ENCODE measurements around the gene TP63. TPM values are rescaled to one million over a fixed set of nuclear protein-coding genes. Genes with fewer than 3 reads are reported as not detected.

TP63 gene
- total RNA-seq, 2 donors from 2014 or later, result 0.24 to 0.30 TPM

DNA sequence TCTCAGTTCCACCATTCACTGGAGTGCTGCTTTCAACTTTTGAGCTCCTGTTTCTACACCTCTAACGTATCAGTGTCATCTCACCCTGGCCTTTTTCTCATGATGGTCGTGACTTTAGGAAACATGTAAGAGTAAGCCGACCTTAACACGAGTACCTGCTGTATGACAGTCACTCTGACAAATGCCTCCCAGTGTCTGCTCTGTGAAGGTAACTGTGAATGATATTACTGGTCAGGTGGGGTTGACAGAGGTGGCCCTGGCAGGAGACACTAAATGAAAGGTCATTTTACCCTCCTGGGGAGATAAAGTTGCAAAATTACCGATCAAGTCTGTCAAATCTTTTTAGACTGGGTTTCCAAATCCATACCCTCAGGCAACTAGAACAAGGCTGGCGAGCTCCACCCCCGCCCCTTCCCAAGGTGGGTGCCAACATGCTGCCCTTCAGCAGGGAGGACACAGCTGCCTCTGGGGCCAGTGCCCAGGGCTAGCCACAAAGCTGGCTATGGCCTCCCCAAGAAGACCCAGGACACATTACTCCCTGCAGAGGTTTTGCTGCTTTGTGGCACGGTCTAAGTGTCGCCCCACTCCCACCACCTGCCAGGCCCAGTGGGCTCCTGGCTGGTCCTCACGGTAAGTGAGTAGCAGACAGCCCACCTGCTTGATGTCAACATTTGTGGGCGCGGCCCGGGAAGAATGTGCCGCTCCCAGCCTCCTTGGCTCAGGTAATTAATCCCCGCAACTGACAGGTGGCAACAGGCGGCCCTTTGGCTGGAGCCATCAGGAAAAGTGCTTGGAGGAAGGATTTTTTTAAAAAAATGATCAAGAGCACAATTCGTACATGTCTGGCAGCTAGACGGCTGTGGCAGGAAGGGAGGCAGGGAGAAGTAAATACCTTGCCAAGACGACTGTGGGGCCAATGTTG lies 211.8 kb downstream of the TP63 start:
- H3K4me3 ChIP-seq, result no peak overlapping the region
- H3K4me1 ChIP-seq, result peaks cover 0 to 5% of the 10 kb centered on the region in 2 donors
- no peaks in the 10 kb centered on the region for H3K27me3 ChIP-seq
- H3K9me3 ChIP-seq, result no peaks in the 10 kb centered on the region
- H3K27ac ChIP-seq, result no peak overlapping the region
- no peak for DNase-seq (ENCODE audit: low spot score)
- H3K36me3 ChIP-seq, result no peaks in the 10 kb centered on the region
- no peak for TF ChIP-seq CTCF (IDR thresholded peaks at IDR 0.05)

- no peaks in the 10 kb centered on the region for H3K36me3 ChIP-seq
- H3K27me3 ChIP-seq, result no peaks in the 10 kb centered on the region
- H3K27ac ChIP-seq, result no peak overlapping the region
- H3K9me3 ChIP-seq, result no peaks in the 10 kb centered on the region
- no peak overlapping the region for H3K4me3 ChIP-seq
- peaks cover 0 to 10% of the 10 kb centered on the region in 2 donors for H3K4me1 ChIP-seq
- DNase-seq (ENCODE audit: low spot score), result no peak
- TF ChIP-seq CTCF (IDR thresholded peaks at IDR 0.05), result no peak
These were observed 213.9 kb downstream of the TP63 start for GRCh38 chr3:189845069-189845468.

DNA sequence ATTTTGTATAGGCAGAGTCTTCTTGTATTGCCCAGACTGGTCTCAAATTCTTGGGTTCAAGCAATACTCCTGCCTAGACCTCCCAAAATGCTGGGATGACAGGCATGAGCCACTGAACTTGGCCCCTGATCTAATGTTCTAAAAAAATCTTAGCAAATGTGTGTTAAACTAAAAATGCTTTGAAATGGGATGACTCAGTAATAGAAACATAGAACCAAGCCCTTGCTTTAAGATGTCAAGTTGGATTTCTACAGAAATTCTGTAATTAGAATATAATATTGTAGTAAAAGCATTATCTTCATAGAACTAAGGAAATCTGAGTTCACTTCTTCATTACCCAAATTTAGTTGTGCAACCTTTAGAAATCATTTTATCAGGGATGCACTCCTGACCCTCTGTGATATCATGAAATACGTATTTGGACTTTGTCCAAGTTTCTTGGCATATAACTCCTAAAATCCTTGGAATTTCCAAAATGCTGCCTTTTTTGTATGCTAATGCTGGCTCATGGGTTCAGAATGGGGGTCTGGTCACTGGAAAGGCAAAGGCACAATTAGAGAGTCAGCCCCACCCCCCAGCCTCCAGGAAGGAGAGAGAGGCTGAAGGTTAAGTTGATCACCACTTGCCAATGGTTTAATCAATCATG lies 217.3 kb downstream of the TP63 start:
- no peak for DNase-seq (ENCODE audit: low spot score)
- no peak overlapping the region for H3K4me3 ChIP-seq
- peaks cover 0 to 10% of the 10 kb centered on the region in 2 donors for H3K4me1 ChIP-seq
- no peak for TF ChIP-seq CTCF (IDR thresholded peaks at IDR 0.05)
- H3K9me3 ChIP-seq, result no peaks in the 10 kb centered on the region
- H3K36me3 ChIP-seq, result no peaks in the 10 kb centered on the region
- no peak overlapping the region for H3K27ac ChIP-seq
- H3K27me3 ChIP-seq, result no peaks in the 10 kb centered on the region

DNA sequence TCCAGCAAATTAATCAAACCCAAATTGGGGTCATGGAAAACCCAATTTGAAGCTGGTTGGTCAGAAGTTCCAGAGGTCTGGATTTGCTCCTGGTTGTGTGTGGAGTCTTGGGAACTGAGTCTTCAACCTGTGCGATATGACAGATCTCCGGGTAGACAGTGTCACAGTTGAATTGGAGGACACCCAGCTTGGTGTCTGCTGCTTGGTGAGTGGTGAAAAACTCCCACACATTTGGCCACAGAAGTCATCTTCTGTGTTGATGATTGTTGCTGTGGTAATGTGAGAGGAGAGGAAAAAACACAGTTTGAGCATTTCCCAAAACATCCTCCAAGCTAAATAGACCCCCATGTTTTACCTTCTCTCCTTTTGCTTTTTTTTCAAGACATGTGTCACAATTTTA lies 218.1 kb downstream of the TP63 start:
- peaks cover 0 to 10% of the 10 kb centered on the region in 2 donors for H3K4me1 ChIP-seq
- H3K27ac ChIP-seq, result no peak overlapping the region
- no peaks in the 10 kb centered on the region for H3K9me3 ChIP-seq
- TF ChIP-seq CTCF (IDR thresholded peaks at IDR 0.05), result no peak
- H3K27me3 ChIP-seq, result no peaks in the 10 kb centered on the region
- no peak for DNase-seq (ENCODE audit: low spot score)
- no peak overlapping the region for H3K4me3 ChIP-seq
- no peaks in the 10 kb centered on the region for H3K36me3 ChIP-seq

GRCh38 chr3:189851682-189852081 lies 220.5 kb downstream of the TP63 start:
- no peak overlapping the region for H3K4me3 ChIP-seq
- no peak overlapping the region for H3K27ac ChIP-seq
- H3K9me3 ChIP-seq, result no peaks in the 10 kb centered on the region
- peaks cover 0 to 5% of the 10 kb centered on the region in 2 donors for H3K4me1 ChIP-seq
- no peak for DNase-seq (ENCODE audit: low spot score)
- H3K27me3 ChIP-seq, result no peaks in the 10 kb centered on the region
- no peak for TF ChIP-seq CTCF (IDR thresholded peaks at IDR 0.05)
- H3K36me3 ChIP-seq, result no peaks in the 10 kb centered on the region
